Stomach (tissue), 9 donors: ENCODE measurements around the gene DIDO1. TPM values are rescaled to one million over a fixed set of nuclear protein-coding genes. Genes with fewer than 3 reads are reported as not detected.

Experiments used
- DNase-seq, 2 donors: peaks; one replicate each; pipeline versions ENCODE4 v3.0.0 to v3.0.0-alpha.2; 2013 to 2019
- H3K27ac ChIP-seq, 5 donors: fragments of 200-600 bp in 4 of 5; sonication (generic) in 4 of 5; one replicate each; pipeline ENCODE4 v1.5.1; 2013 to 2019; ENCODE audit warnings: mild to moderate bottlenecking in 1 of 5, moderate library complexity in 1 of 5
- H3K27me3 ChIP-seq, 3 donors: fragments of 200-600 bp; sonication (generic); one replicate each; pipeline ENCODE4 v1.5.1; 2017 to 2019; ENCODE audit warnings: mixed run types in 1 of 3
- H3K36me3 ChIP-seq, 4 donors: fragments of 200-600 bp; sonication (generic); 1 replicate in 3 of 4; 2 replicates in 1 of 4; pipeline ENCODE4 v1.5.1; 2016 to 2019
- H3K4me1 ChIP-seq, 4 donors: fragments of 200-600 bp; sonication (generic); one replicate each; pipeline ENCODE4 v1.5.1; 2016 to 2019
- H3K4me3 ChIP-seq, 4 donors: fragments of 200-600 bp; sonication (generic) in 3 of 4; one replicate each; pipeline ENCODE4 v1.5.1; 2016 to 2019; ENCODE audit warnings: mild to moderate bottlenecking in 1 of 4
- H3K9me3 ChIP-seq, 4 donors: fragments of 200-600 bp; sonication (generic); one replicate each; pipeline ENCODE4 v1.5.1; 2016 to 2019
- CTCF ChIP-seq, 7 experiments: fragments of 450-650 bp in 4 of 7; fragments of 200-600 bp in 3 of 7; sonication (generic) in 3 of 7; IDR thresholded peaks; one replicate each; pipeline ENCODE4 v1.5.1; 2016 to 2019; ENCODE audit warnings: antibody characterized with exemption in 7 of 7, control low read depth in 2 of 7, mild to moderate bottlenecking in 1 of 7
- EP300 ChIP-seq: sonication (generic); formaldehyde crosslinking; IDR thresholded peaks from one replicate; pipeline ENCODE4 v1.6.1; 2017; ENCODE audit warnings: antibody characterized with exemption
- POLR2A ChIP-seq, 4 donors: fragments of 450-650 bp; IDR thresholded peaks; one replicate each; pipeline ENCODE4 v1.6.1; 2016; ENCODE audit warnings: antibody characterized with exemption in 4 of 4, control low read depth in 2 of 4, mild to moderate bottlenecking in 1 of 4, moderate library complexity in 1 of 4
- POLR2AphosphoS5 ChIP-seq, 3 donors: sonication (generic); formaldehyde crosslinking; IDR thresholded peaks; one replicate each; pipeline ENCODE4 v1.6.1; 2016; ENCODE audit warnings: antibody characterized with exemption in 3 of 3
- WGBS, 5 donors: extraction: QIAGEN DNeasy Blood & Tissue Kit in 3 of 5; methylation state at CpG; one replicate each; pipeline versions ENCODE4 v1.1.5 to v1.1.7; 2013 to 2018; 5-methylcytosine and 5-hydroxymethylcytosine counted together
- intact Hi-C: fragments of 100-400 bp; cut with DNase I; formaldehyde crosslinking; loops from one replicate; pipeline ENCODE4 v1.15.1; 2023; ENCODE audit warnings: low total_unique reads
- polyA plus RNA-seq, 3 donors: library from polyadenylated mRNA; stranded (reverse); fragments of 200-250 nt; gene quantifications; one replicate each; pipeline ENCODE4 v1.2.3, GENCODE V29; 2013
- total RNA-seq, 5 donors: library from RNA; depleted of rRNA; stranded (reverse); fragments of >200 nt; gene quantifications; one replicate each; pipeline versions ENCODE4 v1.1.0 to v1.2.3, GENCODE V29; 2014 to 2016
- donor health status: healthy with polysubstance abuse.
- donor health status: Bipolar disorder and iron deficiency.
- donor health status: healthy.

Gene DIDO1
- total and polyA plus RNA-seq, 8 donors = 8.1 to 117 (median 57.7) TPM

GRCh38 chr20:62958388-62959100 is 32.2 kb upstream of the DIDO1 start:
- Histone ChIP-seq H3K36me3 (peaks cover 0 to 67% (median 26%) of the 10 kb centered on the region in 4 donors), H3K9me3 (no peaks in the 10 kb centered on the region), H3K4me3 (no peak overlapping the region), H3K27ac (no peak overlapping the region), H3K4me1 (peaks cover 20 to 32% (median 28%) of the 10 kb centered on the region in 4 donors), H3K27me3 (no peaks in the 10 kb centered on the region)
- intact Hi-C loops = no loop called here
- 78 to 86% (median 85%) methylated on average over 9 to 10 of the region's 10 CpGs for WGBS, 5 donors
- no peak for TF ChIP-seq POLR2AphosphoS5 (IDR thresholded peaks at IDR 0.05)
- TF ChIP-seq CTCF (IDR thresholded peaks at IDR 0.05) = no peak
- TF ChIP-seq POLR2A (IDR thresholded peaks at IDR 0.05) = no peak
- no peak for TF ChIP-seq EP300
- DNase-seq = no peak

- intact Hi-C loops = no loop called here
- Histone ChIP-seq H3K36me3 (peaks cover 0 to 56% (median 15%) of the 10 kb centered on the region in 4 donors), H3K27me3 (no peaks in the 10 kb centered on the region), H3K4me1 (peaks cover 31 to 43% (median 39%) of the 10 kb centered on the region in 4 donors), H3K9me3 (no peaks in the 10 kb centered on the region), H3K27ac (no peak overlapping the region), H3K4me3 (no peak overlapping the region)
- 93 to 96% (median 94%) methylated on average over 32 to 36 of the region's 36 CpGs for WGBS, 5 donors
- TF ChIP-seq CTCF (IDR thresholded peaks at IDR 0.05) (no peak), POLR2A (IDR thresholded peaks at IDR 0.05) (no peak), POLR2AphosphoS5 (IDR thresholded peaks at IDR 0.05) (no peak), EP300 (no peak)
- DNase-seq = no peak
These were observed 31.1 kb upstream of the DIDO1 start for GRCh38 chr20:62957136-62958117.

- H3K27ac ChIP-seq = peak overlapping the region in 4 of 5 donors; percentile 84 to 92 (median 88)
- 85 to 89% (median 89%) methylated on average over 20 to 25 of the region's 25 CpGs for WGBS, 5 donors
- H3K27me3 ChIP-seq = no peaks in the 10 kb centered on the region
- no peak overlapping the region for H3K4me3 ChIP-seq
- TF ChIP-seq EP300 (no peak), POLR2AphosphoS5 (IDR thresholded peaks at IDR 0.05) (no peak), POLR2A (IDR thresholded peaks at IDR 0.05) (no peak), CTCF (IDR thresholded peaks at IDR 0.05) (no peak)
- no peaks in the 10 kb centered on the region for H3K9me3 ChIP-seq
- peaks cover 0 to 47% (median 10%) of the 10 kb centered on the region in 4 donors for H3K36me3 ChIP-seq
- intact Hi-C loops = no loop called here
- no peak for DNase-seq
- peaks cover 37 to 51% (median 47%) of the 10 kb centered on the region in 4 donors for H3K4me1 ChIP-seq
These were observed 30.3 kb upstream of the DIDO1 start for GRCh38 chr20:62956387-62957135.
